M059J (cell line): Measurements from ENCODE around the gene SAC3D1. TPM values are rescaled to one million over a fixed set of nuclear protein-coding genes. Genes with fewer than 3 reads are reported as not detected.

Experiments
- DNase-seq: peaks from one replicate; pipeline ENCODE4 v3.0.0-alpha.2; 2012; ENCODE audit warnings: low read depth
- total RNA-seq: library from RNA; depleted of rRNA; stranded (reverse); fragments of >200 nt; shearing (Covaris generic); gene quantifications from 2 replicates; pipeline ENCODE4 v1.2.3, GENCODE V29; 2014

The SAC3D1 gene
- total RNA-seq, 1 experiment from 2014 or later: 20.0 TPM

DNA sequence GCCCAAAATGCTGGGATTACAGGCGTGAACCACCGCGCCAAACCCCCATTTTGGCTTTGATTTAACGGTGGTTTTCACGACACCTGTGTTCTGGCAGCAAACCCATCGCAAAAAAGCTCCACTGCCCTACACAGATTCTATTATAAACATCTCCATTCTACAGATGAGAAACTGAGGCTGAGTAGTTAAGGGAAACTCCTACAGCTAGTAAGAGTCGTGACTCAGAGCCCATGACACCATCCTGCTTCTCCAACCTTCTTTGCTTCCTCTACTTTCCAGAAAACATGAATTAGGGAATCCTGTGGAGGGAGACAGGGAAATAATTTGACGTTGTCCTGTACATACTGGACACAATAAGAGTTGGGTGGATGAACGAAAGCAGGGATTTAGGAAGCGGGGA is 14.2 kb upstream of the SAC3D1 start:
- DNase-seq: no peak

DNA sequence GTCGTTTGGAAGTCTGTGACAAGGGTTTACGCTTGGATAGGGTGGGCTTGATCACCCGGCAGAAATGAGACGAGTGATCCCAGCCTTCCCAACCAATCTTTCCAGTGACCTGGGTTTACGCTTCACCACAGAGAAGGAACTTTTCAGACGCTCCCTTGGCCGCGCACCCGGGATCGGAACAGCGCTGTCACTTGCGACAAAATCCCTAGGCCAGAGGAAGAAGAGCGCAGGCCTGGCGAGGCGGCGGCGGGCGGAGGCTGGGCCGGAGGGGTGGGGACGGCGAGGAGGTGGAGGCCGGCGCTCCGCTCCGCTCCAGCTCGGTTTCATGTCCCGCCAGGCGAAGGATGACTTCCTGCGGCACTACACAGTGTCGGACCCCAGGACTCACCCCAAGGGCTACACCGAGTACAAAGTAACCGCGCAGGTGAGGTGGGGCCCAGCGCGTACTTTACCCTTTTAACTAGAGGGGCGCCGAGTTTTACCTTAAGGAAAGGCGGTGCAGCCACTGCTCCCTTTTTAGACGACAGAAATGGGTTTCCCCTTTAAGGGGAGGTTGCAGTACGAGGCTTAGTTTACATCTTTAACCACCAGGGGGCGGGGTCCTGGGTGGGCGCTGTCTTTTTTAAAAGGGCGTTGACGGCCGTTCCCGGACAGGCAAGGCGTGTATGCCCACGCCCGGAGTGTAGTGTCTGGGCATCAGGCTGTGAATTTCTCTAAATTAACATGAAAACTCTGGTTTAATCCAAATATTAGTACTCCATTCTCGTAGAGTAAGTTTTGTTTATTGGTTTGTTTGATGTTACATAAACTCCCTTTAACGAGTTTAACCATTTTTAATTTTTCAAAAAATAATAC is 13.6 kb upstream of the SAC3D1 start, which contains the start of gene SNX15:
SNX15 (plus strand) TSS at position 227 of the 855 bp plus-strand sequence; CDS start at position 326, 99 bp downstream.
- DNase-seq: peak; percentile 93

DNA sequence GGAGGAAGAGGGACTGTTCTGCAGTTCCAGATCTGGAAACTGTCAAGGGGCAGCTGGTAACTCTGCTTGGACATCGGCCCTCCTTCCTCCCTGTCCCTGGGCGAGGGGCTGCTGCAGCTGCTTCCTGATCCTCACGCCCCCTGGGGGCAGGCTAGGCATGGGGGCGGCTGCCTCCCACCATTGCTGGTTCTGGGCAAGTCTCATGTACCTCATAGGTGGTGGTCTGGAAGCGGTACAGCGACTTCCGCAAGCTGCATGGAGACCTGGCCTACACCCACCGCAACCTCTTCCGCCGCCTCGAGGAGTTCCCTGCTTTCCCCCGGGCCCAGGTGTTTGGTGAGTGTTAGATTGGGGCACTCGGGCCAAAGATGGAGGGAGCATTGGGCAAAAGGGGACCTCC is 8.8 kb upstream of the SAC3D1 start:
- DNase-seq: no peak

- no peak for DNase-seq
These were observed 6.6 kb upstream of the SAC3D1 start for GRCh38 chr11:65034423-65034822.

- DNase-seq: no peak
These were observed 5.4 kb upstream of the SAC3D1 start for GRCh38 chr11:65035579-65035978.

- peak; percentile 20 for DNase-seq
These were observed 4.1 kb upstream of the SAC3D1 start for GRCh38 chr11:65036931-65037330.

GRCh38 chr11:65040520-65040846 is 527 bp upstream of the SAC3D1 start:
- DNase-seq: no peak

DNA sequence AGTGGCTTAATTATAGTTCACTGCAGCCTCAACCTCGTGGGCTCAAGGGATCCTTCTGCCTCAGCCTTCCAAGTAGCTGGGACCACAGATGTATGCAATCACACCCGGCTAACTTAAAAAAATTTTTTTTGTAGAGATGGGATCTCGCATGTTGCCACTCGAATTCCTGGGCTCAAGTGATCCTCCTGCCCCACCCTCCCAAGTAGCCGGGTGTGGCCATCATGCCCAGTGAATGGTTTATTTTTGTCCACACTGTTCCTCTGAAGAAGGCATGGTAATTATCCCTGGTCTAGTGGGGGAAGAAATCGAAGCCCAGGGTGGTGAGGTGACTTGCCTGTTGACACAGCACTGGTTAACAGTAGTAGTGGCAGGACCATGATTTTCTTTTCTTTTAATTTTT is 1.9 kb downstream of the SAC3D1 start:
- DNase-seq: no peak

DNA sequence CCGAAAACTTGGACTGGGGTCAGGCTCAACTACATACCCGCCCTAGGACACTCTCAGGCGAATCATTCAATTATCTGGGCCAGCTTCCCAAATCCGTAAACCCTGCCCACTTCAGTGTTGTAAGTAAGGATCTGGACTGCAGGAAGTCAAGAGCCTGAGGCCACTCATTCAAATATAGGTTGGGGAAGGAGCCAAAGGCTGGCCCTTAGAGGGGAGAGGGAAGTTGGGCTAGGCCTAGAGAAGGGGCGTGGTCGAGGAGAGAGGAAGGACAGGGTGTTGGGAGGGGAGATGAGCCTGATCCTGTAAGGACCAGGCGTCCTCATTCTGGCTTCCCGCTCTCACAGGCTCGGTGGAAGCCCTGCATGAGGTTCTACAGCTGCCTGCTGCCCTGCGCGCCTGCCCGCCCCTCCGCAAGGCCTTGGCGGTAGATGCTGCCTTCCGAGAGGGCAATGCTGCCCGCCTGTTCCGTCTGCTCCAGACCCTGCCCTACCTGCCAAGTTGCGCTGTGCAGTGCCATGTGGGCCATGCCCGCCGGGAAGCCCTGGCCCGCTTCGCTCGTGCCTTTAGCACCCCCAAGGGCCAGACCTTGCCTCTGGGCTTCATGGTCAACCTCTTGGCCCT is 3.0 kb downstream of the SAC3D1 start:
- peak; percentile 71 for DNase-seq

DNA sequence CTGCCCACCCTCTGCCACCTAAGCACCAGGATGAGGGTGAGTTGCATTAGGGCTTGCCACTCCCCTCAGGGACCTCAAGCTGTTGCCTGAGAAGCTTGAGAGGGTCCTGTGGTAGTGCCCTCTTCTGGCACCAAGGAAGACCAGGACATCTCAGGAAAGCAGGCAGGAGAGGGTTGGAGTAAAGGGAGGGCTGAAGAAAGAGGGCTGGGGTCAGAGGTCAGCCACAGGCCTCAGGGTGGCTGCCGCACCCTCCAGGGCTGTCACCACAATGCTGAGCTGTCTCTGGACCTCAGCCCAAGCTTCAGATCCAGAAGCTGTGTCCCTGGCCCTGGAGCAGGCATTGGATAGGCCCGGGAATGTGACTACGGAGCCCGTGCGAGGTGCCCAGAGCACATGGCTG is 4.1 kb downstream of the SAC3D1 start:
- no peak for DNase-seq

- no peak for DNase-seq
These were observed 4.7 kb downstream of the SAC3D1 start for GRCh38 chr11:65045728-65046127.

GRCh38 chr11:65047581-65048422 is 6.8 kb downstream of the SAC3D1 start:
- no peak for DNase-seq

GRCh38 chr11:65051398-65051858 is 10.4 kb downstream of the SAC3D1 start:
- DNase-seq: no peak

GRCh38 chr11:65053827-65054508 is 13.0 kb downstream of the SAC3D1 start:
- DNase-seq: no peak

DNA sequence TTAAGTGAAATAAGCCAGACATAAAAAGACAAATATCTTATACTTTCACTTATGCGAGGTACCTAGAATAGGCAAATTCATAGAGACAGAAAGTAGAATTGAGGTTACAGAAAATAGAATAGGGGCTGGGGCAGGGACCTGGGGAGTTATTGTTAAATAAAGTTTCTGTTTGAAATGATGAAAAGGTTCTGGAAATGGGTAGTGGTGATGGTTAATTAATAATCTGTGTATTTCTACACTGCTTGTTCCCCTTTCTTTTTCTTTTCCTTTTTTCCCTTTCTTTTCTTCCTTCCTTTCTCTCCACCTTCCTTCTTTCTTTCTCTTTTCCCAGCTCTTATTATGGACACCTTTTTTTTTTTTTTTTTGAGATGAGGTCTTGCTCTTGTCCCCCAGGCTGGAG is 14.5 kb downstream of the SAC3D1 start:
- no peak for DNase-seq

- DNase-seq: no peak
These were observed 16.0 kb downstream of the SAC3D1 start for GRCh38 chr11:65056999-65057398.

DNA sequence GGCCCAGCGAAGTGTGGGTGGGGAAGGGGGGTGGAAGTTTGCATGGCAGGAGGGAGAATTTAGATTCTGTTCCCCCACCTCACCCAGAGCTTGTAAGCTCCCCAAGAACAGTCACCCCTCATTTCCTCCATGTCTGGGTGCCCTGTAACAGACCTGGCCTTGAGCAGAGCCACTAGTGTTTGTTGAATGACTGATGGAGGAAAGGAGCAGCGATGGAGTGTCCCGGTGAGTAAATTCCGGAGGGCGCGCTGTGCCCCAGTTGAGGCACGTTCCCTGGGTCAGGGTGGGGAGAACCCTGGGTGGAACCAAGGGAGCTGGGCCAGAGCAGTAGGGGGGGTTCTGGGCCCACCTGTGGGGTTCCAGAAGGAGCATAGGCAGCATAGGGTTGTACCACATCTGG is 16.5 kb downstream of the SAC3D1 start:
- no peak for DNase-seq

GRCh38 chr11:65058012-65058411 is 17.0 kb downstream of the SAC3D1 start:
- DNase-seq: no peak

- no peak for DNase-seq
These were observed 17.5 kb downstream of the SAC3D1 start, which contains the start of gene NAALADL1 for GRCh38 chr11:65058419-65059054. Gene NAALADL1 (minus strand): TSS chr11:65058553. CDS start chr11:65058521, 32 bp downstream.

DNA sequence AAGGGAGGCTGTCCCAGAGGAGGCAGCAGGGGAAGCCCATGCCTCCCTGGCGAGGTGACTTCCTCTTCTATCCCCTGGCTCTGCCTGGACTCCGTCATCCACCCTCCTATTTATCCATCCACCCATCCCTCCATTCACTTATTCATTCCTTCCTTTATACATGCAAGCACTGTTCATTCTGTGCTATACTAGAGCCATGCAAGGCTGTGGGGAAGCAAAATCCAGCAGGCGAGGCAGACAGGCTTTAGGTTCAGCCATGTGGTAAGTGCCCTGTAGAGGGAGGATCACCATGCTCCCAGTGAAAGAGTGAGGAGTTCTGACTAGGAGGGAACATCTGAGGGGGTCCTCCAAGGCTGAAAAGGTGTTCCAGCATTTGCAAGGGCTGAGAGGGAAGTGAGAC is 18.5 kb downstream of the SAC3D1 start:
- DNase-seq: no peak
